ENCODE results near the gene KIR2DL1.
"Not testable (repeated sequence)": the region's sequence is repeated elsewhere in the genome, so short reads cannot be mapped to it uniquely, and the experiment has no call there.

KIR2DL1 gene

GRCh38 chr19:54824416-54824815 is 54.8 kb downstream of the KIR2DL1 start:
- not testable (repeated sequence) for DNase-seq (ENCODE audit: low read depth)

- not testable (repeated sequence) for DNase-seq (ENCODE audit: low read depth)
Measured at GRCh38 chr19:54825326-54825725, 55.7 kb downstream of the KIR2DL1 start.

GRCh38 chr19:54828064-54828463 is 58.5 kb downstream of the KIR2DL1 start:
- DNase-seq (ENCODE audit: low read depth) = not testable (repeated sequence)

- not testable (repeated sequence) for DNase-seq (ENCODE audit: low read depth)
Measured at GRCh38 chr19:54832496-54832895, 62.9 kb downstream of the KIR2DL1 start, which contains the start of gene KIR2DS4. Gene KIR2DS4 (plus strand): TSS chr19:54832676.
